ENCODE data around the gene PER3.

Gene PER3

GRCh38 chr1:7783826-7784491, at the start of gene PER3:
Gene PER3 (plus strand): TSS chr1:7784291. CDS start chr1:7784878, 587 bp downstream.
- DNase-seq (ENCODE audit: low read depth) = peak; percentile 86

DNA sequence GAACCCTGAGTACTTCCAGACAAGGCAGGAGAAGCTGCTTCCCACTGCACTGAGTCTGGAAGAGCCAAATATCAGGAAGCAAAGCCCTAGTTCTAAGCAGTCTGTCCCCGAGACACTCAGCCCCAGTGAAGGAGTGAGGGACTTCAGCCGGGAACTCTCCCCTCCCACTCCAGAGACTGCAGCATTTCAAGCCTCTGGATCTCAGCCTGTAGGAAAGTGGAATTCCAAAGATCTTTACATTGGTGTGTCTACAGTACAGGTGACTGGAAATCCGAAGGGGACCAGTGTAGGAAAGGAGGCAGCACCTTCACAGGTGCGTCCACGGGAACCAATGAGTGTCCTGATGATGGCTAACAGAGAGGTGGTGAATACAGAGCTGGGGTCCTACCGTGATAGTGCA, 46.0 kb upstream of the PER3 start:
- no peak for DNase-seq (ENCODE audit: low read depth)

- DNase-seq (ENCODE audit: low read depth) = no peak
Measured at GRCh38 chr1:7743346-7743745, 40.7 kb upstream of the PER3 start.

DNA sequence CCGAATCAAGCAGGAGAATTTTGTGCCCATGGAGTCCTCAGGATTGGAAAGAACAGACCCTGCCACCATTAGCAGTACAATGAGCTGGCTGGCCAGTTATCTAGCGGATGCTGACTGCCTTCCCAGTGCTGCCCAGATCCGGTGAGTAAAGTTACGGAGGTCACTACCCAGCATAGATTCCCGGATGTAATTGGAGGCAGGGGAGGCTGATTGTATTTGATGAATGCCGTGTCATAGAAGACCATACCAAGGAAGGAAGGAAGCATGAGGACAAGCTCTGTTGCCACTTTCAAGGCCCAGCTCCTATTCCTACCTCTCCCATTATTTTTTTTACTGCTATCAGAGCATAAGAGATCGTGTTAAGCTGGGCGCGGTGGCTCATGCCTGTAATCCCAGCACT, 39.2 kb upstream of the PER3 start:
- no peak for DNase-seq (ENCODE audit: low read depth)

DNA sequence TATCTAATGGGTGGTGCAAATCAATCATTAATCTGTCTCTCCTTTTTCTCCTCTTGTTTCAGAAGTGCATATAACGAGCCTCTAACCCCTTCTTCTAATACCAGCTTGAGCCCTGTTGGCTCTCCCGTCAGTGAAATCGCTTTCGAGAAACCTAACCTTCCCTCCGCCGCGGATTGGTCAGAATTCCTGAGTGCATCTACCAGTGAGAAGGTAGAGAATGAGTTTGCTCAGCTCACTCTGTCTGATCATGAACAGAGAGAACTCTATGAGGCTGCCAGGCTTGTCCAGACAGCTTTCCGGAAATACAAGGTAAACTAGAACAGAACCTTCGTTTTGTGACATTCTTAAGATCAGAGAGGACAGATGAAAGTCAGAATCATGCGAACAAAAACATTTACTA, 38.3 kb upstream of the PER3 start:
- DNase-seq (ENCODE audit: low read depth) = no peak

- no peak for DNase-seq (ENCODE audit: low read depth)
Measured at GRCh38 chr1:7747605-7748004, 36.5 kb upstream of the PER3 start.

DNA sequence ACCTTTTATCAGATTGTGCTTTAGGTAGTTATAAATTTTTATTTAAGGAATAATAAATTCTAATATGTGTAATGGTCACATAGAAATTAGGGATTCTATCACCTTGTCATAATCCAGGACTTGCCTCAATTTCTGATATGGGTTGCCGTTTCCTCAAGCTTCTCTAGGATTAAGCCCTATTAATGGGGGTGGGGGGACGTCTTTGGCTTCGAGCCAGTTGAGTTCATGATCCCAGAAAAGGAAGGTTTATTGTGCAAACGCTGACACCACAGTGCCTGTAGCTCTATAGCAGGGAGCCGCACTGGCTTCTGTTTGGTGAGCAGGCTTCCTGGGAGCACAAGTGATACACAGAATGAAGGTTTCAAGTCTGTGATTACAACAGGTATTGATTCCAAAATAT, 35.0 kb upstream of the PER3 start:
- DNase-seq (ENCODE audit: low read depth) = no peak

GRCh38 chr1:7751174-7751573, 32.9 kb upstream of the PER3 start:
- DNase-seq (ENCODE audit: low read depth) = no peak

GRCh38 chr1:7752512-7753417, 31.3 kb upstream of the PER3 start:
- DNase-seq (ENCODE audit: low read depth) = peak; percentile 29

DNA sequence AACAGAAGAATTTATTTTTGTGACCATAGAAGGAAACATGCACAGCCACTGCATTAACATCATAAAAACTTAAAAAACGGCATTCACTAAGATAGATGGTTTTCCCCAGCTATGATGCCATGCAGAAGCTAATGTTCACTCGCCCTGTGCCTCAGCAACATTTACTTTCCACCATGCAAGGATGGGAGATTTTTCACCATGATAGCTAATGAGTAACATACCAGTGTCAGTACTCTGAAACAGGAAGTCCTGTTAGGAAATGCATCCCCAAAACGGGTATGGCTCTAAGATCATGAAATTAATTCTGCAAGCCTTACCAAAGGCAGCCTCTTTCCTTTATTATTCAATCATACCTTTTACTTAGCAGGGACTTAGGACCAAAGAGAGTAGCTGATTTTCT, 30.4 kb upstream of the PER3 start:
- DNase-seq (ENCODE audit: low read depth) = no peak

DNA sequence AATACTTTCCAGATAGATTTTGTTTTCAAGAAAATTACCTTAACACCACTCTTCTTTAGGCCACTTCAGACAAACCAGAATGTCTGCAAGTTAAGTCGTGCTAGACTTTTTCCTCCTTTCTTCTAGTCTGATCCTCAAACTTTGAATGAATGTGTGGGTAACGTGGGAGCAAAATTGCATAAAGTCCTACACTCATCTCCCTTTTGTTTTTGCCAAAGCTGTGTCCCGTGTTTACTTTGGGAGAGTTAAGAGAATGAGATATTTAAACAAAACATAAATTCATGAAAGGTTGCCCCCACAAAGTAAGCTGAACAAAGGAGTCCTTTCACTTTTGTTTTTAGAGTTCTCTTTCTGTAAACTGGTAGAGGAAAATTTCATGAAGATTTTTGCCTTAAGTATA, 29.9 kb upstream of the PER3 start:
- no peak for DNase-seq (ENCODE audit: low read depth)

GRCh38 chr1:7755448-7755847, 28.6 kb upstream of the PER3 start:
- DNase-seq (ENCODE audit: low read depth) = no peak

DNA sequence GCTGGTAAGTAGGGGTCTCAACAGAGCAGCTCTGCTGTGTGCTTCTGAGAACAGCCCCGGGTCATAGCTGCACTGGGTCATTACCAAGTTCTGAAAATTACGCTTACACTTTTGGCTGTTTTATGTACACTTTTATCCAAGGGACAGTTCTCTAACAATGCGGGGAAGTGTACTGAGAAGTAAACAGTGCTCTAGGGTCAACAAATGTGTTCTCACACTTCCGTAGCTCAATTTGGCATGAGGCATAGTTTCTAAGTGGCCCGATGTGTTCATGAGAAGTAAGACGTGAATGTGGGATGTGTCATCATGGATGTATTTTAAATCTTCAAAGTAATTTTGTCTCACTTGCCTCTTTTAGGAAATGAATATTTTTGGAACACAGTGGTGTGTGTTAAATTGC, 23.8 kb upstream of the PER3 start:
- no peak for DNase-seq (ENCODE audit: low read depth)

DNA sequence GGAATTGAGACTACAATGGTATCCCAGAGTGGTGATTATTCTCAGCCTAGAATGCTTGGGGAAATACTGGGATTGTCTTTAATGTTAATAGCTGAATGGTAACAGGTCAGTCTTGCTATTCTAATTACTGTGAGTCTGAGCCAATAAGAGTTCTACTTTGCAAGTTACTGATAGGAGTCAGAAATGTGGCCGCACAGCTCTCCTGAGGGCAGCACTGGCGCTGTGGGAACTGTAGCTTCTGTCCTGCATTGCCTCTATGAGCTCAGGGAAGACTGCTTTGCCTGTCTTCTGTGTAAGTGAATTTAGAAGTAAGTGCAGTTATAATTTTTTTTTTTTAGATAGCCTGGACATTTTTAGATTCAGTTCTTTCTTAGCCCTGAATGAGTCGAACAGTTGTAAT, 23.0 kb upstream of the PER3 start:
- DNase-seq (ENCODE audit: low read depth) = no peak

- no peak for DNase-seq (ENCODE audit: low read depth)
Measured at GRCh38 chr1:7767176-7767575, 16.9 kb upstream of the PER3 start.

DNA sequence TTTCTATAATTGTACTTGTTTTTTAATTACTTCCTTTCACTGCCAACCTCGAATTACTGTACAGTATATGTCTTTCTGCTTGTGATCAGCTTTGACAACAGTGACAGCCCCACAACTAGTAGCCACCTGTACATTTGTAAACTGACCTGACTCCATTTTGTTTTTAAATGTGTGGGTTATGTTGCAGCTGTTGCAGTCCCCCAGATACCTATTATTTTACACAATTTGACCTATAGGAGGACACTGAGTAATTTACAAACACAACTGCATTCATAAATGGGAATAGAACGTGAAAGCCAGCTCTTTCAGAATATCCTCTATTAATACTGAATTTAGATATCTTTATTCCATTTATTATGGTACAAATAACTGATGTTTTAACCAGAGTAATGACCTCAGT, 15.5 kb upstream of the PER3 start:
- DNase-seq (ENCODE audit: low read depth) = no peak

DNA sequence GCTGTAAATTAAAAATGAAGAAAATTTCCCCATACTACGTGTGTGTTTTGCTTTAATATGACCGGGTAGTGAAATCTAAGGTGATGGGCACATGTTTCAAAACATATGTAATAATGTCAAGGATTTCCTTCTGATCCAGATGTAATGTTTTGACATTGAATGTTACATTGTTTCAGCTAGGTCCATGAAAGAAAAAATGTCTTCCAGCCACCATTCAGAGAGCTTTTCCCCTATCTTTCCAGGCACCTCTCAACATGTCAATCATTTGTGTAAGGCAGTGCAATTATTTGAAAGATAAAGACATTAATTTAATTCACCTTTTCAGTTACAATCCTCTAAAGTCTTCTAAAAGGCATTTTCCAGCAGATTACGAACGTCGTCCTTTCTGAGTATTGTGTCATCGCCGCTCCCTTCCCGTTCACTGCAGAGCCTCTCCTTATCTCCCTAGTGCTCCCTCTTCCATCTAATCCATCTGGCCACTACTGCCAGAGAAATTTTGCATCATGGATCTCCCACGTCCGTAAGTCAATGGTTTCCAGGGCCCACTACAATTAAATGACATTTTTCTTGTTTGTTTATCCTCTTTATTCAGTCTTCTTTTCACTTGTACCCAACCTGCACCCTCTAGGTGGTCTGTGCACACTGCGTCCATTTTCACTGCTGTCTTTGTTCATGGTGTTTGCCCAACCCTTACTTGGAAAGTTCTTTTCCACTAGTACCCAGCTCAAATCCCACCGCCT, 14.2 kb upstream of the PER3 start:
- no peak for DNase-seq (ENCODE audit: low read depth)

DNA sequence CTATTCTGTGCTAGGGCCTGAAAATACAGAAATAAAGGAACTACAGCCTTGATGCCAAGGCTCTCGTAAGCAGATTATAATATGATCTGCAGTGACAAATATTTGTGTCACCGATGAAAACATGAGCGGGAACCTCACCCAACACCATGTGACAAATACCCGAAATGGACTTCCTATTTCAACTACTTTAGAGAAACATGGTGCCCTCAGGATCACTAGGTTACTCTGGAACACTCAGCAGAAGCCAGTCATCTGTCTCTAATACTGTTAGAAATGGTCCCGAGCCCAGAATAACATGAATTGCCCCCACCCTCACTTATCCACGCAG, 13.5 kb upstream of the PER3 start:
- DNase-seq (ENCODE audit: low read depth) = no peak

DNA sequence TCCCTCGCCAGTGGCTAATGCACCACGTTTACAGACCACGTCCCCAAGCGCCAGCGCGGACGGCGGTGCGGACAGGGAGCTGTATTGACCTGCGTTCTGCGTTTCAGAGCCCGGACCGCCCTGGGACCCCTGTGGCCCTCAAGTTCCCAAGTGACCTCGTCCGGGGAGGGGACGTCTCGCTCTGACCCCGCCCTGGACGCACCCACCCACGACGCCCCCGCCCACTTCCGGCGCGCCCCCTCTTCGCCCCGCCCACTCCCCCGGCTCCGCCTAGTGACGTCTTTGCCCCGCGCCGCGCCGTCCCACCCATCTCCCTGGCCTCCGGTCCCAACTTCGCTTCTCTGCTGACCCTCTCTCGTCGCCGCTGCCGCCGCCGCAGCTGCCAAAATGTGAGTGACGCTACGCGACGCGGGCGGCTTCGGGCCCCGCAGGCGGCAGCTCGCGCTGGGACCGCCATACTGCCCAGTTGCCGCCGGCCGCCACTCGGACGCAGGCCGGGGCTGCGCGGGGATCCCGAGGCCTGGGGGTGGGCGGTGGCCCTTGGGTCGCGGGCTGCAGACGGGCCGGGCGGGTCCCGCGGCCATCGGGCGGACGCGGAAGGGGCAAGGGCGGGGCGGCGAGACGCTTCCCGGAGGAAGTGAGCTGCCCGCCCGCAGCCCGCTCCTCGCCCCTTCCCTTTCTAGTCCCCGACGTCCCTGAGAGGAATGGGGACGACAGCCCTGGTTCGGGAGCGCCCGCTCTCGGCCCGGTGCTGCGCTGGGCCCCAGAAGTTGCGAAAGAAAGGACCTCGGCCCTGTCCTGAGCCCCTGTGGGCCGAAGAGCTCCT, 12.9 kb upstream of the PER3 start, which contains the start of gene VAMP3:
TSS of gene VAMP3 (plus strand) at position 300 of the 826 bp plus-strand sequence. CDS start at position 388, 88 bp downstream.
- peak; percentile 74 for DNase-seq (ENCODE audit: low read depth)

DNA sequence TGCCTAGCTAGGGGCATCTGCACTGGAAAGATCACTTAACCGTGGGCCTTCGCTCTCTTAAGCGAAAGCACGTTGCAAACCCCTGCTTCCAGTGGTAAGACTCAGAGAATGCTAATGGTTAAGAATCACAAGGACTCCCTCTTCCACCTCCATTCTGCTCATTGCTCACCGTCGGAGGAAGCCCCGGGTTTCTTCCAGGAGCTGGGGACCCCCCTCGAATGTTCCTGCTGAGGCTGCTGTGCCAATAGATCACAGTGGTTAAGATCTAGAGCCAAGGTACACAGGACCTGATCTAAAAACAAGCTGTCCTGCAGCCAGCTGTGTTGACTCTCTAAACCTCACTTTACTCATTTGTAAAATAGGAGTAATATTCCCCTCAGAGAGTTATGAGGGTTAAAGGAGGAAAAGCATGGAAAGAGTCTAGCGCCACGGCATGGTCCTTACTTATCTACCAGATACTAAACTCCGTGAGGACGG, 12.2 kb upstream of the PER3 start:
- no peak for DNase-seq (ENCODE audit: low read depth)

- no peak for DNase-seq (ENCODE audit: low read depth)
Measured at GRCh38 chr1:7777591-7777990, 6.5 kb upstream of the PER3 start.

DNA sequence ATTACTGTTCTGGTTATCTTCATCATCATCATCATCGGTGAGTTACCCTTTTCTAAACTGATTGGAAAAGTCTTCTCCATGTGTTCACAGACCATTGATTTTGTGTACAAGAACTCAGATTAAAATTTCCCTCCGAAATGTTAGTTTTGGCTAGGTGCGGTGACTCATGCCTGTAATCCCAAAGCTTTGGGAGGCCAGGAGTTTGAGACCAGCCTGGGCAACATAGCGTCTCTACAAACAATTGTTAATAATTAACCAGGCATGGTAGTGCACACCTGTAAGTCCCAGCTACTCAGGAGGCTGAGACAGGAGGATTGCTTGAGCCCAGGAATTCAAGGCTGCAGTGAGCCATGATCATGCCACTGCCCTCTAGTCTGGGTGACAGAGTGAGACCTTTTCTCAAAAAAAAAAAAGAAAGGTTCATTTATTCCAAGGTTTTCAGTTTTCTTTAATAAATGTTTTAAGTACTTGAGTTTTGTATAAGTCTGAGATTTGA, 5.9 kb upstream of the PER3 start:
- DNase-seq (ENCODE audit: low read depth) = no peak

All from stimulated activated CD4-positive, alpha-beta T cell treated with anti-CD3 and anti-CD28 coated beads, Interleukin-2, amount 100 ng/mL, for 4 hours (primary cell).